Osteoblast (primary cell): ENCODE measurements around the gene PTPRT. TPM values are rescaled to one million over a fixed set of nuclear protein-coding genes. Genes with fewer than 3 reads are reported as not detected.

ENCODE experiments used
- DNase-seq: peaks from one replicate; pipeline ENCODE4 v3.0.0; 2011; ENCODE audit warnings: low spot score, mixed read lengths; ENCODE audit not compliant: insufficient read length; ENCODE audit errors: missing footprints
- H2AFZ ChIP-seq: 2 replicates; pipeline ENCODE4 v1.6.0; 2011; ENCODE audit warnings: mild to moderate bottlenecking, low read length
- H3K27ac ChIP-seq: 2 replicates; pipeline ENCODE4 v1.5.1; 2011; ENCODE audit warnings: mild to moderate bottlenecking, low read depth, low read length, moderate library complexity
- H3K27me3 ChIP-seq: 2 replicates; pipeline ENCODE4 v1.6.0; 2012; ENCODE audit warnings: mild to moderate bottlenecking, control low read depth, inconsistent platforms, low read length, moderate library complexity; ENCODE audit not compliant: insufficient read depth
- H3K36me3 ChIP-seq: 2 replicates; pipeline ENCODE4 v1.5.1; 2011; ENCODE audit warnings: mild to moderate bottlenecking, low read length, control low read depth, moderate library complexity; ENCODE audit not compliant: insufficient read depth
- H3K4me1 ChIP-seq: 2 replicates; pipeline ENCODE4 v1.5.1; 2011; ENCODE audit warnings: mild to moderate bottlenecking, low read length, control low read depth, moderate library complexity; ENCODE audit not compliant: insufficient read depth
- H3K4me2 ChIP-seq: 2 replicates; pipeline ENCODE4 v1.6.0; 2011; ENCODE audit warnings: mild to moderate bottlenecking, low read length; ENCODE audit not compliant: insufficient read depth
- H3K4me3 ChIP-seq: fragments of 200-600 bp; sonication (generic); 3 replicates; pipeline ENCODE4 v1.5.1; 2012; ENCODE audit warnings: mild to moderate bottlenecking, low read length, inconsistent platforms; ENCODE audit not compliant: insufficient read depth
- H3K79me2 ChIP-seq: 2 replicates; pipeline ENCODE4 v1.6.0; 2012; ENCODE audit warnings: mild to moderate bottlenecking, low read length, control low read depth, inconsistent platforms; ENCODE audit not compliant: insufficient read depth
- H3K9me3 ChIP-seq: 2 replicates; pipeline ENCODE4 v1.5.1; 2011; ENCODE audit warnings: low read depth, low read length, control low read depth
- H4K20me1 ChIP-seq: 2 replicates; pipeline ENCODE4 v1.6.0; 2012; ENCODE audit warnings: mild to moderate bottlenecking, low read length, control low read depth; ENCODE audit not compliant: insufficient read depth
- total RNA-seq: library from RNA; depleted of rRNA; stranded (reverse); fragments of >200 nt; gene quantifications from 2 replicates; pipeline ENCODE4 v1.2.3, GENCODE V29; 2012
- TF ChIP-seq, protein P1 (sequence below): IDR thresholded peaks from 2 replicates; pipeline ENCODE4 v1.5.1; 2011; ENCODE audit warnings: mild to moderate bottlenecking, low read depth, low read length, moderate library complexity; ENCODE audit errors: extremely low read depth

Gene PTPRT
- total RNA-seq, 1 donor, result not detected

DNA sequence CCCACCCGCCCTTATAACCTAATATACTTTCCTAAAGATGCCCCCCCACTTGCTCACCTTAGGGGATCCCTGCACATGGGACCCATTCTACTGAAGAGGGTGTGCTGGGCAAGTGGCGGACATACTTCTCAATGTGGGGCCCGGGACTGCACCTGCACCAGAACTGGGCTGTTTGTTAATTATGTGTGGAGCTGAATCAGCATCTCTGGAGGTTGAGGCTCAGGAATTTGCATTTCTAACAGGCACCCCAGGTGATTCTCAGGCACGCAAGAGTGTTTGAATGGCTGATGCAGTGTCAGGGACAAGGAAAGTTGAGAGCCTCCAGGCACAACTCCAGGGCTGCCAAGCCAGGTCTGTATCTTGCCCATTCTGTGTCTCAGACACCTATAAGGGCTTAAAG, 8.9 kb upstream of the PTPRT start:
- Histone ChIP-seq H2AFZ (no peak overlapping the region), H3K36me3 (no peaks in the 10 kb centered on the region), H3K27ac (no peak overlapping the region), H4K20me1 (no peaks in the 10 kb centered on the region), H3K9me3 (no peaks in the 10 kb centered on the region), H3K27me3 (no peaks in the 10 kb centered on the region), H3K4me3 (no peak overlapping the region), H3K4me2 (no peak overlapping the region), H3K4me1 (no peaks in the 10 kb centered on the region), H3K79me2 (no peaks in the 10 kb centered on the region)
- TF ChIP-seq, protein P1, sequence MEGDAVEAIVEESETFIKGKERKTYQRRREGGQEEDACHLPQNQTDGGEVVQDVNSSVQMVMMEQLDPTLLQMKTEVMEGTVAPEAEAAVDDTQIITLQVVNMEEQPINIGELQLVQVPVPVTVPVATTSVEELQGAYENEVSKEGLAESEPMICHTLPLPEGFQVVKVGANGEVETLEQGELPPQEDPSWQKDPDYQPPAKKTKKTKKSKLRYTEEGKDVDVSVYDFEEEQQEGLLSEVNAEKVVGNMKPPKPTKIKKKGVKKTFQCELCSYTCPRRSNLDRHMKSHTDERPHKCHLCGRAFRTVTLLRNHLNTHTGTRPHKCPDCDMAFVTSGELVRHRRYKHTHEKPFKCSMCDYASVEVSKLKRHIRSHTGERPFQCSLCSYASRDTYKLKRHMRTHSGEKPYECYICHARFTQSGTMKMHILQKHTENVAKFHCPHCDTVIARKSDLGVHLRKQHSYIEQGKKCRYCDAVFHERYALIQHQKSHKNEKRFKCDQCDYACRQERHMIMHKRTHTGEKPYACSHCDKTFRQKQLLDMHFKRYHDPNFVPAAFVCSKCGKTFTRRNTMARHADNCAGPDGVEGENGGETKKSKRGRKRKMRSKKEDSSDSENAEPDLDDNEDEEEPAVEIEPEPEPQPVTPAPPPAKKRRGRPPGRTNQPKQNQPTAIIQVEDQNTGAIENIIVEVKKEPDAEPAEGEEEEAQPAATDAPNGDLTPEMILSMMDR, result no peak
- DNase-seq, result no peak

DNA sequence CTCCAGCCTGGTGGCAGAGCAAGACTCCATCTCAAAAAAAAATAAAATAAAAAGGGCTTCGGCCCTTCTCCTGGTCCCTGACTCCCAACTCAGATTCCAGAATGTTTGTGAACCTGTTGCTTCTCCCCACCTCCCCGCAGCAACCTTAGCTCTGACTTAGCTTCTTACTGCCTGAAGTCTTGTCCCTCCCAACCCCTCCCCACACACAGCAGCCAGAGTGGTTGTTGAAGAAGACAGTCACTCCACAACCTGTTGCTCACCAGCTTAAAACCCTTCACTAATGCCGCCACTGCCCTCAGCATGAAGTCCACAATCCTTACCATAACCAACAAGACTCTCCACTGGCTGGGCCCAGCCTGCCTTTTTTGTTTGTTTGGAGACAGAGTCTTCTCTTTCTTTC, 6.5 kb upstream of the PTPRT start:
- Histone ChIP-seq H3K27ac (no peak overlapping the region), H4K20me1 (no peaks in the 10 kb centered on the region), H3K9me3 (no peaks in the 10 kb centered on the region), H2AFZ (no peak overlapping the region), H3K79me2 (no peaks in the 10 kb centered on the region), H3K4me1 (no peaks in the 10 kb centered on the region), H3K27me3 (no peaks in the 10 kb centered on the region), H3K36me3 (no peaks in the 10 kb centered on the region), H3K4me2 (no peak overlapping the region), H3K4me3 (no peak overlapping the region)
- no peak for DNase-seq
- TF ChIP-seq, protein P1, result no peak

DNA sequence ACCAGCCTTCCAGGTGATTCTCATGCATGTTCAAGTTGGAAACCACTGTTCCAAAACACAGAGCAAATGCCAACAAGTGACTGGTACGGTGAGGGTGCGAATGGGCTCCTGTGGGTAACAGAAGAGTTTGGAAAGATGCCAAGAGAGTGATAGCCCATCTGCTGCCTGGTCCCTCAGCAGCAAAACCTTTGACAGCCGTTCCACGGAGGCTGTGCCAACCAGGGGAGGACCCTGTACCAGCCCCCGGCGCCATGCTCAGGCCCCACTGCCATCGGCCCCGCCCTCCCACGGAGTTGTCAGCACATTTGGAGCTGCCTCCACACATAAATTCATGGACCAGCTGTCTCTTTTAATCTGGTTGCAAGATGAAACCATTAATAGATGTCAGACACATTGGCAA, 4.4 kb upstream of the PTPRT start:
- no peak overlapping the region for H3K27ac ChIP-seq
- no peak for DNase-seq
- H3K4me1 ChIP-seq, result no peaks in the 10 kb centered on the region
- H4K20me1 ChIP-seq, result no peaks in the 10 kb centered on the region
- H3K4me3 ChIP-seq, result no peak overlapping the region
- no peak overlapping the region for H2AFZ ChIP-seq
- no peaks in the 10 kb centered on the region for H3K36me3 ChIP-seq
- H3K4me2 ChIP-seq, result no peak overlapping the region
- no peaks in the 10 kb centered on the region for H3K79me2 ChIP-seq
- H3K9me3 ChIP-seq, result no peaks in the 10 kb centered on the region
- peaks cover 13% of the 10 kb centered on the region for H3K27me3 ChIP-seq
- TF ChIP-seq, protein P1, result no peak

DNA sequence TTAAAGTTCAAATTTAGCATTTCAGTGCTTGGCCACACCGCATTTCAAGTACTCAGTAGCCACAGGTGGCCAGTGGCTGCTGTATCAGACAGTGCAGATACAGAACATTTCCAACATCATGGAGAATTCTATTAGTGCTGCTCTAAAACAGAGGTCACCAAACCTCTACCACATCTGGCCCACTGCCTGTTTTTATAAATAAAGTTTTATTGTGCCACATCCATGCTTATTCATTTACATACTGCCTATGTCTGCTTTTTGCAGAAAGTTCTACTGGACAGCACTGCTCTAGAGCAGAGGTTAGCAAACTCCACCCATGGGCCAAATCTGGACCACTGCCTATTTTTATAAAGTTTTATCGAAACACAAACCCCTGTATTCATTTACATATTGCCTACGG, 3.7 kb upstream of the PTPRT start:
- H3K4me1 ChIP-seq, result no peaks in the 10 kb centered on the region
- H4K20me1 ChIP-seq, result no peaks in the 10 kb centered on the region
- no peak for DNase-seq
- no peak overlapping the region for H3K4me2 ChIP-seq
- TF ChIP-seq, protein P1, result no peak
- no peaks in the 10 kb centered on the region for H3K9me3 ChIP-seq
- no peak overlapping the region for H3K27ac ChIP-seq
- no peak overlapping the region for H2AFZ ChIP-seq
- no peaks in the 10 kb centered on the region for H3K79me2 ChIP-seq
- peaks cover 17% of the 10 kb centered on the region for H3K27me3 ChIP-seq
- no peak overlapping the region for H3K4me3 ChIP-seq
- no peaks in the 10 kb centered on the region for H3K36me3 ChIP-seq
